Lower leg skin (tissue), 3 donors: ENCODE results near the gene GRK3.

Experiments
- CTCF ChIP-seq, 3 donors: fragments of 450-650 bp; IDR thresholded peaks; one replicate each; pipeline ENCODE4 v1.5.1; 2016; ENCODE audit warnings: antibody characterized with exemption in 3 of 3, mild to moderate bottlenecking in 3 of 3, moderate library complexity in 2 of 3
- POLR2A ChIP-seq, 2 donors: fragments of 450-650 bp; IDR thresholded peaks; one replicate each; pipeline ENCODE4 v1.6.1; 2016 to 2017; ENCODE audit warnings: antibody characterized with exemption in 2 of 2, mild to moderate bottlenecking in 1 of 2, moderate library complexity in 1 of 2

GRCh38 chr22:25536589-25536988 is 27.9 kb upstream of the GRK3 start:
- TF ChIP-seq POLR2A (IDR thresholded peaks at IDR 0.05) (no peak), CTCF (IDR thresholded peaks at IDR 0.05) (no peak)
